Psoas muscle (tissue), 8 donors: ENCODE measurements around the gene SCYL2. TPM values are rescaled to one million over a fixed set of nuclear protein-coding genes. Genes with fewer than 3 reads are reported as not detected.

Source experiments
- ATAC-seq, 4 donors: fragments of 200-7000 bp; cut with Tn5 transposase; one replicate each; pipeline ENCODE4 v1.9.1; 2020; ENCODE audit warnings: moderate library complexity in 3 of 4, mild to moderate bottlenecking in 2 of 4
- DNase-seq, 2 donors: peaks; one replicate each; pipeline ENCODE4 v3.0.0-alpha.2; 2020
- H3K27ac ChIP-seq: fragments of 200-600 bp; one replicate; pipeline ENCODE4 v1.8.0; 2022
- H3K27me3 ChIP-seq, 3 donors: fragments of 200-600 bp in 1 of 3; one replicate each; pipeline versions ENCODE4 v1.6.1 to v1.8.0; 2013 to 2022; ENCODE audit warnings: low read length in 2 of 3, mild to moderate bottlenecking in 2 of 3, moderate library complexity in 1 of 3; ENCODE audit not compliant: insufficient read depth in 3 of 3
- H3K36me3 ChIP-seq, 2 donors: fragments of 200-600 bp in 1 of 2; one replicate each; pipeline versions ENCODE4 v1.6.1 to v1.8.0; 2013 to 2022; ENCODE audit warnings: low read depth in 1 of 2, mild to moderate bottlenecking in 1 of 2, moderate library complexity in 1 of 2; ENCODE audit not compliant: insufficient read depth in 1 of 2
- H3K4me1 ChIP-seq: fragments of 200-600 bp; one replicate; pipeline ENCODE4 v1.8.0; 2022
- H3K4me3 ChIP-seq: fragments of 200-600 bp; one replicate; pipeline ENCODE4 v1.8.0; 2022; ENCODE audit warnings: mild to moderate bottlenecking
- H3K9me3 ChIP-seq: fragments of 200-600 bp; one replicate; pipeline ENCODE4 v1.8.0; 2022
- CTCF ChIP-seq: fragments of 200-600 bp; IDR thresholded peaks from one replicate; pipeline ENCODE4 v1.8.0; 2022; ENCODE audit warnings: antibody characterized with exemption
- WGBS, 3 donors: extraction: QIAGEN DNeasy Blood & Tissue Kit; methylation state at CpG; one replicate each; pipeline versions ENCODE4 v1.1.6 to v1.1.7; 2013; 5-methylcytosine and 5-hydroxymethylcytosine counted together
- intact Hi-C, 2 donors: fragments of 100-400 bp; cut with DNase I; formaldehyde crosslinking; loops; one replicate each; pipeline versions ENCODE4 v1.11.0 to v1.14.2; 2022
- polyA plus RNA-seq, 3 donors: library from polyadenylated mRNA; stranded (reverse); fragments of 200-250 nt; gene quantifications; one replicate each; pipeline ENCODE4 v1.2.3, GENCODE V29; 2013
- total RNA-seq, 4 donors: library from RNA; stranded (reverse); fragmentation: NEBNext Ultra II Directional in 2 of 4; extraction: Animal tissue kit (Norgen Biotek cat#: 25700) in 2 of 4; gene quantifications; one replicate each; pipeline versions ENCODE4 v1.2.1 to v1.2.4, GENCODE V29; 2021 to 2023
- donor health status: healthy with polysubstance abuse.
- donor health status: DM: no; HTN: no; CAD: no; lungs with moderate emphysema.
- donor health status: Bipolar disorder and iron deficiency.
- donor health status: healthy.
- donor health status: DM: yes; HTN: yes; CAD: no.
- donor health status: DM: no; HTN: no; CAD: no.
- donor health status: DM: no; HTN: no; CAD: no.
- donor health status: DM: yes; HTN: yes; CAD: no.

Gene SCYL2
- total and polyA plus RNA-seq, 7 donors = 9.7 to 29.0 (median 23.3) TPM

GRCh38 chr12:100247765-100248164 lies 19.2 kb upstream of the SCYL2 start:
- H3K36me3 ChIP-seq = no peaks in the 10 kb centered on the region
- intact Hi-C loops = no loop called here
- no peaks in the 10 kb centered on the region for H3K27me3 ChIP-seq
- DNase-seq (no peak), ATAC-seq (no peak)
- no peaks in the 10 kb centered on the region for H3K9me3 ChIP-seq
- 96 to 97% (median 97%) methylated on average over 4 of the region's 4 CpGs for WGBS, 3 donors
- H3K4me1 ChIP-seq = no peaks in the 10 kb centered on the region
- H3K27ac ChIP-seq = no peak overlapping the region
- TF ChIP-seq CTCF = no peak
- no peak overlapping the region for H3K4me3 ChIP-seq

GRCh38 chr12:100248886-100249285 lies 18.1 kb upstream of the SCYL2 start:
- no peak for ATAC-seq
- no peak for TF ChIP-seq CTCF
- H3K9me3 ChIP-seq = no peaks in the 10 kb centered on the region
- intact Hi-C loops = no loop called here
- no peaks in the 10 kb centered on the region for H3K36me3 ChIP-seq
- no peaks in the 10 kb centered on the region for H3K27me3 ChIP-seq
- no peak for DNase-seq
- H3K27ac ChIP-seq = no peak overlapping the region
- H3K4me1 ChIP-seq = no peaks in the 10 kb centered on the region
- H3K4me3 ChIP-seq = no peak overlapping the region

GRCh38 chr12:100249941-100250340 lies 17.0 kb upstream of the SCYL2 start:
- intact Hi-C loops = no loop called here
- ATAC-seq (no peak), DNase-seq (no peak)
- H3K27me3 ChIP-seq = no peaks in the 10 kb centered on the region
- WGBS, 3 donors = 93 to 99% (median 96%) methylated on average over 7 of the region's 7 CpGs
- no peaks in the 10 kb centered on the region for H3K9me3 ChIP-seq
- H3K4me3 ChIP-seq = no peak overlapping the region
- no peaks in the 10 kb centered on the region for H3K36me3 ChIP-seq
- no peak for TF ChIP-seq CTCF
- no peak overlapping the region for H3K27ac ChIP-seq
- no peaks in the 10 kb centered on the region for H3K4me1 ChIP-seq

GRCh38 chr12:100251917-100252316 lies 15.1 kb upstream of the SCYL2 start:
- ATAC-seq (no peak), DNase-seq (no peak)
- Histone ChIP-seq H3K4me3 (no peak overlapping the region), H3K4me1 (no peaks in the 10 kb centered on the region), H3K36me3 (no peaks in the 10 kb centered on the region), H3K9me3 (no peaks in the 10 kb centered on the region), H3K27ac (no peak overlapping the region), H3K27me3 (no peaks in the 10 kb centered on the region)
- no peak for TF ChIP-seq CTCF
- intact Hi-C loops = no loop called here
- WGBS, 3 donors = 82 to 86% (median 84%) methylated on average over 2 of the region's 2 CpGs

GRCh38 chr12:100253437-100253836 lies 13.5 kb upstream of the SCYL2 start:
- Histone ChIP-seq H3K36me3 (no peaks in the 10 kb centered on the region), H3K4me3 (no peak overlapping the region), H3K27ac (no peak overlapping the region), H3K9me3 (no peaks in the 10 kb centered on the region), H3K27me3 (no peaks in the 10 kb centered on the region), H3K4me1 (no peaks in the 10 kb centered on the region)
- intact Hi-C loops = no loop called here
- DNase-seq (no peak), ATAC-seq (no peak)
- TF ChIP-seq CTCF = no peak
- WGBS, 3 donors = 96 to 98% (median 97%) methylated on average over 1 of the region's 1 CpG
